GM19463 (cell line): ENCODE data around the gene SMIM15.
A peak's percentile ranks its signal among the peaks of the same experiment; 100 is the strongest.

Source experiments
- ATAC-seq: cut with Tn5 transposase; IDR thresholded peaks from one replicate; pipeline ENCODE4 v1.9.1; 2021; ENCODE audit warnings: mild to moderate bottlenecking, moderate library complexity; ENCODE audit not compliant: unreplicated experiment

The SMIM15 gene

DNA sequence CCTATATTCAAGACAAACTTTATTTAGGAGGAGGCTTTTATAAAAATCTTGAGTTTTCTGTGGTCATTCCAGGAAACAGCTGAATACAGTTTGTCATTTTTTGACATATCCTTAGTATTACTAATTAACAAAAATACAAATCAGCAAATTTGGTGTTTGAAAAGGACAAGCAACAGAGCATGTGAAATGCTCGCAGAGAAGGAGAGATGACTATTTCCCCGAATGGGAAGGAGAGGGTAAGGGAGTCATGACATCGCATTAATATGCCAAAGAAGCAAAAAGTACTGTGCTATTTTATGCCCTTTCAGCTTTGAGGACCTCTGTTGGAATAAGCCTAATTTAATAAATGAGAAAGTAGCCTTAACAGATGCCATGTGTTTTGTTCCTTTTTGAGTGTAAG is 1.8 kb downstream of the SMIM15 start:
- no peak for ATAC-seq

- ATAC-seq = no peak
Observed at GRCh38 chr5:61159836-61160235, 2.4 kb downstream of the SMIM15 start.

GRCh38 chr5:61159070-61159469 is 3.2 kb downstream of the SMIM15 start:
- no peak for ATAC-seq

- ATAC-seq = no peak
Observed at GRCh38 chr5:61151893-61152292, 10.4 kb downstream of the SMIM15 start.

DNA sequence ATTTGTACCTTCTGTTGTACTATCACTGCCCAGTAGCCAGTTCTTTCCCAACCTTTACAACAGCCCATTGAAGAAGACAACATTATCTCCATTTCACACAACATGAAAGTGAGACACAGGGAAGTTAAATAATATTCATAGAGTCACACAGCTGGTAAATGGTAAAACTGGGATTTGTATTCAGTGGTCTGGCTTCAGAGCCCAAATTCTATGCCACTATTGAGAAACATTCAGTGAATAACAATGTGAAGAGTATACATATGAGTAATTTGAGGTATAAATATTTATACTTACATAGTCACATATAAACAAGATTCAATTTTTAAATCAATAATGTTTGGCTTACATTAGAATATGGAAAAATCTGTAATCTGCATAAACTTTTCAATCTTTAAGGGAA is 13.8 kb downstream of the SMIM15 start:
- no peak for ATAC-seq

DNA sequence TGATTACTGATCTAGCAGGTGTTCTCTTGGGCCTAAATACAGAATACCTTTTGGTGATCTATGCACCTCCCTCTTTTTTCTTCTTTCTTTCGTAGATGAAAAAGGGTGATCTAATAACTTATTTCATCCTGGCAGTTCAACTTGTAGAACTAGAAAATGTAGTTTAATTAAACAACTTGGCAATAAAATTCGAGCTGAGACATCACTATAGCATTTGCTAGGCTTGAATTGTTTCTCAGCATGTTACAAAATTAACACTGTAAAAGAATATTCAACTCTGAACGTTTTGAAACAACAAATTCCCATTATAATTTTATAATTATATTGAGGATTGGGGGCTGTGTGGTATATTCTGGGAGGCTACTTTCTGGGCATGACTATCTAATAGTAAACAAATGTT is 19.5 kb downstream of the SMIM15 start:
- no peak for ATAC-seq

DNA sequence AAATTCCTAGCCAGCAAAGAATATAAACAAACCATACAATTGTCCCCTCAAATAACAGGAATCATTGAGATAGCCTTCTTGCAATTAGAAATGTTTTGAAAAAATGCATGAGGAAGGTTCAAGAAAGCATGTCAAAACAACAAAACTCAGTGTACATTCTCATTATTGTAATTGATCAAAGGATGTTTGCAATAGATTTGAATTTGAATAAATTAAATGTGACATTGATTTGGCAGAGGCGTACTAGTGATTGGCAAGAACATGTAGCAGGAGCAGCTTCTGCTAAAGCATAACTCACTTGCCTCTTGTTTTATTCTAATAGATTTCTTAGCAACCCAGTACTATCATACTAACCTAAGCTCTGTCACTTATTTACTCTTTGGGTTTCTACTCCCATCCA is 19.9 kb downstream of the SMIM15 start:
- no peak for ATAC-seq

DNA sequence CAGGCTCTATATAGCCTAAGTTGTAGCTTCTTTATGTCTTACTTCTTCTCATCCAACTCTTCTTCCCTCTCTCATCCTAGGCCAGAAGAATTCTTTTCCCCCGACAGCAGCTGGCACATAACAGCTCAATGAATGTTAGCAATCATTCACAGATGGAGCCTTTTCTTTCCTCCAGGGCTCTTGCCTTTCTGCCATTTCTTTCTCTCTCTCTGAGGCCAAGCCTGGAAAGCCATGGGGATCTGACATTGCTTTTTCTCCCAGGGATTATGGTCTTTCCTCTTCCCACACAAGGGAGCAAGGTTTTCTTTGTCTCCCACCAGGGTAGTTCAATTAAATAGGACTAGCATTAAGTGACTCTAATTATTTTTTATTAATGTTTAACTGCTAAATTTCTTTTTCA is 20.5 kb downstream of the SMIM15 start:
- ATAC-seq = no peak

GRCh38 chr5:61139931-61140330 is 22.3 kb downstream of the SMIM15 start:
- ATAC-seq = no peak

DNA sequence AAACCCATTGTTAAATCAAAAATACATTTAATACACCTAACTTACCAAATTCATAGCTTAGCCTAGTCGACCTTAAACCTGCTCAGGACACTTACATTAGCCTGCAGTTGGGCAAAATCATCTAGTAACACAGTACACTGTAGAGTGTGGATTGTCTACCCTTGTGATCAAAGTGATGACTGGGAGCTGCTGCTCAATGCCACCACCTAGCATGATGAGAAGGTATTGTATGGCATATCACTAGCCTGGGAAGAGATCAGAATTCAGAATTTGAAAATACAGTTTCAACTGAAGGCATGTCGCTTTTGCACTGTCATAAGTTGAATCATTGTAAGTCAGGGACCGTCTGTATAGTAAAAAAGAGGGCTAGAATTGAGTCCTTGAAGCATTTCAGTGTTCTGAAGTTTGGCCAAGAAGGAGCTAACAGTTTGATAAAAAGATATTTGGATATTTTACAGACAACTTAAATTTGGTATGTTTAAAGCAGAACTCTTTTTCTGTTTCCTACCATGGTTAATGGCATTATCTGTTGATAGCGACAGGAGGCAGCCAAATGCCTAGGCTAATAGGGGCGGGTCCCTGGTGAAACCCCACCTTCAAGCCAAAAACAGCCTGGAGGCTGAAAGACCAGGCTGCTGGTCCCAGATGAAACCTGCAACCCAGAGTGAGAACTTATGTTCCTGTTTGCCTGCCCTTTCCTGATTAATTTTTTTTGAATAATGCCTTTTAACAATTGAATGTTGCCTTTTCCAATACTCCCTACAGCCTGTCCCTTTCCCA is 23.0 kb downstream of the SMIM15 start:
- no peak for ATAC-seq

DNA sequence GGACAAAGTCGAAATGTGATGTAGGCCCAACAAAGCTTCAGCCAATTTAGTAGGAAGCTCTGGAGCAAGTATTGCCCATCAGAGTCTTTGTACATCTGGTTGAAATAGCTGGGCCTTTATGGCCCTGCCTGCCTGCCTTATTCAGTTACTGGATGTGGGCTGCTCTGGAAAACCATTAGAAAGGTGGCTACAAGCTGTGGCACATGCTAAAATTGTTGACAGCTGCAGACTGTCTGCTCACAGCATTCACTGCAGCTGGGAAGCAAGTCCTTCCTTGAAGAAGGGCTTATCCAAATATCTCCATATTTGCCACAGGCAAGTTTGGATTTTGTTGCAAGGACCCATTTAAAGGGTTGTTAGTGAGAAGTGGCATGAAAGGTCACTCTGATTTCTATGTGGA is 24.4 kb downstream of the SMIM15 start:
- ATAC-seq = no peak

DNA sequence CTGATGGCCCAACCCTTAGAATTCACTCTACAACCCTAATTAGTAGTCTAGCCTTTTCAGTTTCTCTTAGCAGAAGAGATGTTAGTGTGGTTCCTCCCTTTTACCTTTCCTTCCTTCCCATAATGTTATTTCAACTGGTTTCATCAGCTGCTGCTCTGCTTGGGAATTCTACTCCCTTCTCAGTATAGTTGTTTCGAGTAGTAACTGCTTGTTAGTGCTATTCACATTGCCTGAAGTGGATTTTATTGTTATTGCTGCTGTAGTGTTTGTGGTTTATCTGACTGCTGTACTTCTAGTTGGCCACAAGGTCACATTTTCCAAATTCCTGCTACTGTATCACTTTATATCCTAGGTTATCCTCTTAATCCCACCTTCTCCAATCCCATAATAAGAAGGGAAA is 29.7 kb downstream of the SMIM15 start:
- no peak for ATAC-seq

DNA sequence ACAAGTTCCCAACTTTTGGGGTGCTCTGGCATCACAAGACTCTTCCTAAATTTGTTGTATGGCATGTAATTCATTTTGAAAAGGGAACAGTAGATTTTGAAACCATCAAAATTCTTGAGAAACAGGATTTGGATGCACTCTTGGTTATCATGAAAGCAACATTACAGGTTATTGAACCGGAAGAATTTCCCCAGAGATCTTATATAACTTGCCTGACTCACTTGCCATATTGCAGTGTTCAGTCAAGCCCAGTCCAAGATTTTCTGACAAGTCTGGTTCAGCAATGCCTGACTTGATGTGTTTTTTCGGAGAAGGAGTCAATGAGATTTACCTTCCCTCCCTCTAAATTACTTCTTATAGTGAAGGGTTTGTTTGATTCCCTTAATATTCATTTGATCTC is 32.0 kb downstream of the SMIM15 start:
- no peak for ATAC-seq

DNA sequence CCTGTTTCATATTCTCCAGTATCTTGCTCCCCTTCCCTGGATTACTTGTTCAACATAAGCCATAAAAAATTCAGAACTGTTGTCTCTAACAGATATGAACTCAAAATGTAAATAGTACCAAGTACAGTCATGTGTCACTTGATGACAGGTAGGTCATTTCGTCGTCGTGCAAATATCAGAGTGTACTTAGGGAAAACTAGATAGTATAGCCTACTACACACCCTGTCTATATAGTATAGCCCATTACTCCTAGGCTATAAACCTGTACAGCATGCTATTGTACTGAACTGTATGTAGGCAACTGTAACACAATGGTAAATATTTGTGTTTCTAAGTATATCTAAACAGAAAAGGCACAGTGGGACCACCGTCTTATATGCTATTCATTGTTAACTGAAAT is 39.1 kb downstream of the SMIM15 start:
- no peak for ATAC-seq

- no peak for ATAC-seq
Observed at GRCh38 chr5:61120534-61120933, 41.7 kb downstream of the SMIM15 start.

GRCh38 chr5:61119066-61119465 is 43.2 kb downstream of the SMIM15 start:
- no peak for ATAC-seq

DNA sequence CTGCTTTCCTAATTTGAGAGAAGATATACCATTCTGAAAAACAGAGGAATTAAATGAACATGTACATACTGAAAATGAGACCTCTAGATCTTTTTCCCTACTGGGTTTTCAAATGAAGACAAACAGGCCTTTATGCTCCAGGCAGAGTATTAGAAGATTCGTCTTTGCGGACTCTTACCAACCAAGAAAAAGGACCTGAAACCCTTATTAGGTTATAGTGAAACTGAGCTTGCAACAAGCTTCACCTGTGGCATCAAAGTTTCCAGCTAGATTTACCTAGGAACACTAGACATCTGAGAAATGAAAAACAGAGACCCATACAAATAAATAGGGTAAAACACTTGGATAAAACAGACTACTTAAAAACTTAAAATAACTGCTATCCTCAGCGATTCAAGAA is 46.3 kb downstream of the SMIM15 start:
- ATAC-seq = peak; percentile 71

DNA sequence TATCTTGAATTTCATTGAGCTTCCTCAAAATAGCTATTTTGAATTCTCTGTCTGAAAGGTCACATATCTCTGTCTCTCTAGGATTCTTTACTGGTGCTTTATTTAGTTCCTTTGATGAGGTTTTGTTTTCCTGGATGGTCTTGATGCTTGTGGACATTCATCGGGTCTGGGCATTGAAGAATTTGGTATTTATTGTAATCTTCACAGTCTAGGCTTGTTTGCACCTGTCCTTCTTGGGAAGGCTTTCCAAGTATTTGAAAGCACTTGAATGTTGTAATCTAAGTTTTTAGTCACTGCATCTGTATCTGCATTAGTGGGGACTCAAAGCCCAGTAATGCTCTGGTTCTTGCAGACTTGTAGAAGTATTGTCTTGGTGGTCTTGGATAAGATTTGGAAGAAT is 47.8 kb downstream of the SMIM15 start:
- no peak for ATAC-seq
